NCI-H146 (cell line): ENCODE results near the gene SCLY.
"Not testable (repeated sequence)": the region's sequence is repeated elsewhere in the genome, so short reads cannot be mapped to it uniquely, and the experiment has no call there.

Experiments used
- DNase-seq: peaks from one replicate; lab custom pipeline; 2025; lab: John Stamatoyannopoulos, UW

The SCLY gene

GRCh38 chr2:238113611-238114010, 52.8 kb downstream of the SCLY start:
- no peak for DNase-seq

GRCh38 chr2:238114331-238114841, 53.6 kb downstream of the SCLY start:
- DNase-seq = no peak

DNA sequence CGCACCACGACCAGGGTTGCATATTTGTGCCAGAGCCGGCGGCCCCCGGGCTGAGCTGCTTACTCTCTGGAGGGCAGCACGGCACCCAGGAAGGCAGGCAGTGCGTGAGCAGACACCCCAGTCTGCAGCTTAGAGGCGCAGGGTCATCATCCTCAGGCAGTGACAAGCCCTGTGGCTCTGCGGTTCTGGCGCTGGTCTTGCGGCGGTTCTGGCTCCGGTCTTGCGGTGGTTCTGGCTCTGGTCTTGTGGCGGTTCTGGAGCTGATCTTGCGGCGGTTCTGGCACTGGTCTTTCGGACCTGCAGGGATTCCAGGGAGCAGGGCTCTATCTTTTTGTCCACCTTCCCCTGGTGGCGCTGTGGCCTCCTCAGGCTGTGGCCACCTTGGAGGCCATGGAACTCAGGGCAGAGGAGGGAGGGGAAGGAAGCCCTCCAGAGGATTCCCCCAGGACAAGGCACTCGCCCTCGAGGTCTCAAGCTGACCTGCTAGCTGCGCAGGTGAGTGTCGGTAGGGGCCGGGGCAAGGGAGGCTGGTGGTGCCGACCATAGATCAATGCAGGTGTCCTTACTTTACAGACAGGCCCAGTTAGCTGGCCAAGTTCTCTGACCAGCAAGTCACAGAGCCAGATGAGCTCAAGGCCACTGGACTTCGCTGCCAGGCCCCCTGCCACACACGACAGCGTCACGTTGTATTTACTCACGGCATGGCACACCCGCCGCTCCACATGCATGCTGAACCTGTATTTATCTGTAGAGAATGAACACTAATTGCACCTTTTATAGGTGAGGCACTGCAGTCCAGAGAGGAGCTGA, 54.3 kb downstream of the SCLY start:
- no peak for DNase-seq

GRCh38 chr2:238115709-238116108, 54.9 kb downstream of the SCLY start:
- not testable (repeated sequence) for DNase-seq

DNA sequence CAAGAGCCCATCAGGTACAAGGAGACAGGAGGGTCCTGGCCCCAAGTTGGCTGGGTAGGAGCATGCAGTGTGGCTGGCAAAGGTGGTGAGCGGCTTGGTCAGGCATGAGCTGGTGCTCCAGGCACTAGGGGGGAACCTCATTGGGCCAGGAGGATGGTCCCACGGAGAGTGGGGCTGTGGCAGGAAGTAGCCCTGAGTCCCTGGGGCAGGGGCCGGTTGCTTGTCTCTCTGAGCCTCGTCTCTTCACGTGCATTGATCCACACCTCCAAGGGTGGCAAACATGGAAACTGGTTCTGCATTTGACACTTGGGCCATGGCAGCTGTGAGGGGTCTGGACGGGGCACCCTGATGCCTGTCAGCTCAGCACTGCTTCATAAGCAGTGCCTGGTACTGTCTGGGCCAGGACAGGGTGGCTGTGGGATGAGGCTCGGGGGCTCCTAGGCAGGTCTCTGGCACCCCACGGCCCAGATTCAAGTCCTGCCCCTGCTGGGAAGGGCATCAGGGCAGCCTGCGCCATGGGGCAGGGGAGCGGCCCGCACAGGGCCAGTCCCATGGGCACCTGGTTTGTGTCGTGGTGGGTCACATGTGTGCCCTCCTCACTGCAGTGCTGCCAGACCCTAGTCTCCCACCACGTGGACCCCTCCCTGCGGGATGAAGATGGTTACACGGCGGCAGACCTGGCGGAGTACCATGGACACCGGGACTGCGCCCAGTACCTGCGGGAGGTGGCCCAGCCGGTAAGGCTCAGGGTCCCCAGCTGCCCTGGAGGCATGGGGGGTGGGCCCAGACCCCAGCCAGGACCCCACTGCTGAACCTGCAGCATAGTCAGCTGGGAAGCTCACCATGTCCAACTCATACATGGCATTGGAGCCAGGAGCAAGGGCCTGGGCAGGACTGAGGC, 55.7 kb downstream of the SCLY start:
- DNase-seq = no peak

DNA sequence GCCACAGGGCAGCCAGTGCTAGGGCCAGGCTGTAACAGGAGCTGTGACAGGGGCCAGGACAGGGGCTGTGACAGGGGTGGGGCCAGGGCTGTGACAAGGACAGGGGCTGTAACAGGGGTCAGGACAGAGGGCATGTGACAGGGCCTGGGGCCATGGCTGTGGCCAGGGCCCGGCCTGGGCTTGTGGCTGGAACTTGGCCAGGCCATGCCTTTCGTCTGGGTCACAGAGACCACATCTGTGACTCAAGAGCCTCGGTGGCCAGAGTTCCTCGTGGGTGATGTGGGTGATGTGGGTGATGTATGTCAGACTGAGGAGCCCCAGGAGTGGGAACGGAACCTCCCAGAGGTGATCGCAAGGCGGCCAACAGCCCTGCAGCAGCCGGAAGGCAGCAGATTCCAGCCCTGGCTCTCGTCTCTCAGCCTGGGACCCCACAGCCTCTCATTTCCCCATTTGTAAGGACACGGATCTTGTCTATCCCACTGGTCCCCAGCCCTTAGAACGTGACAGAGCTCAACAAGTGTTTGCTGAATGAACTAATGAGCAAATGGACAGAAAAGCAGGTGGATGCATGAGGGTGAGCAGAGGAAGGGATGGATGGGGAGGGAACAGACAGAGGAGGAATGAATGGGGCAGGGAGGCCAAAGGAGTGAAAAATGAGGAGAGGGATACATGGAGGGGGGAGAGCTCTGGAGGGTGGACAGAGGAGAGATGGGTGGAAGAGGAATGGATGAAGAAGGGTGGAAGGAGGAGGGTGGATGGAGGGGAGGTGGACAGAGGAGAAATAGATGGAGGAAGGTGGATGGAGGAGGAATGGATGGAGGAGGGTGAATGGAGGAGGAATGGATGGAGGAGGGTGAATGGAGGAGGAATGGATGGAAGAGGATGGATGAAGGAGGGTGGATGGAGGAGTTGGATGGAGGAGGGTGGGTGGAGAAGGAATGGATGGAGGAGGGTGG, 56.7 kb downstream of the SCLY start:
- no peak for DNase-seq

DNA sequence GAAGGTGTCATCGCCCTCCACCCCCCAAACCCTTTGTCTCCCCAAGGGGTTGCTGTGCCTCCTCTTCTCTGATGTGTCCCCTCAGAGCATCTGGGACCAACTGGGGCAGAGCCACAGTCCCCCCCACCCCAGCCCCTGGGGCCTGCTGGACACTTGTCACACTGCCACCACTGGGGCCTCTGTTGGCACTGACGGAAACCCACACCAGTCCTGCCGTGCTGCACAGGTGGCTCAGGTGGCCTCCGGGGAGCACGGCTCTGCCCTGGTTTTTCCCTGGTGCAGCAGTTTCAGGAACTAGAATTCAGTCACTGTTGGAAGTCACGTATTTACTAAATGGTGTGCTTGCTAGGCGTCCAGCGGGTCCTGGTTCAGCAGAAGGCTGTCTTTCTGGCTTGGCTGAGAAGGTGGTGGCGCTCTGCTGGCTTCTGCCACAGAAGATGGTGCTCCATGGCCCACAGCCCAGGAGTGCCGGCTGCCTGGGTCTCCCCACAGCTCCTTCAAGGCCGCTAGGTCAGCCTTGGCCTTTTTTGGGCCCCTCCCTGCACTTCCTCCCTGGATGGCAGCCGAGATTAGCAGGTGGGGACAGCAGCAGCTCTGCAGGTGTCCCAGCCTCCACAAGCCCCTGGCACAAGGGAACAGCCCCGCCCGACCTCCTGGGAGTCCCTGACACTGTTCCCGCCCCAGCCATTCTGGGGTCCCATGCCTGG, 59.1 kb downstream of the SCLY start:
- DNase-seq = no peak

DNA sequence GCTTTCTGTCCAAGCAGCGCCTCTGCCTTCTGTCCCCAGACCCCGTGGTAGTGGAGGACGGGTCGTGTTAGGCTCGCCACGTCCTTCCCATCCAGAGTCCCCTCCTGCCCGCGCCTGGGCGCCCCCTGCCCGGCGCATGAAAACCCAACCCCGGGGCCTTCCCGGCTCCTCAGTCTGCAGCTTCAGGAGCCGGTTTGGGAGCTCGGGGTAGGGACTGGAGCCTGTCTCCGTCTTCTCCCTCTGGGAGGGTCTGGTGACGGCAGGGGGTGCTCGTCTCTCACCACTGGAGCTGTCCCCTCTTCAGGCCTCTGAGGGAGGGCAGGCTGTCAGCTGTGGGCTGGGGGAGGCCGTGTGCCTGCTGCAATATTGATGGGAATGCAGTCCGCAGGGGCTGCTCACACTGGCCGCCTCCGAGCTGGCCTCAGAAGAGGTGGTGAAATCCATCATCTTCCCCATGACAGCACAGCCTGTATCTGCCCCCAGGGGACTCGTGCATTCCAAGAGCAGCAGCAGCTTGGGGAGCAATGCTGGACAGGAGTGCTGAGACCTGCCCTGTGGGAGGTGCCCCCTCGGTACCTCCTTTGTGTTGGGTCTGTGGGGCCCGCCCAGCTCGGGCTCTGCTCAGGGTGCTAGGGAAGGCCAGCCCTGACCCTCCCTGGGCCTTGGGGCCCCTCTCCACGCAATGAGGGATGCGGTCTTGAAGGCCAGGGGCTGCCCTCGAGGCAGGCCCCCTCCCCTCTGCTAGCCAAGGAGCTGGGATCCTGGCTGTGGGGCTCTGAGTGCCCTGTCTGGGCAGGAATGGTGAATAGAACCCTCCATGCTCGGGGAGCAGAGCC, 59.9 kb downstream of the SCLY start:
- no peak for DNase-seq

DNA sequence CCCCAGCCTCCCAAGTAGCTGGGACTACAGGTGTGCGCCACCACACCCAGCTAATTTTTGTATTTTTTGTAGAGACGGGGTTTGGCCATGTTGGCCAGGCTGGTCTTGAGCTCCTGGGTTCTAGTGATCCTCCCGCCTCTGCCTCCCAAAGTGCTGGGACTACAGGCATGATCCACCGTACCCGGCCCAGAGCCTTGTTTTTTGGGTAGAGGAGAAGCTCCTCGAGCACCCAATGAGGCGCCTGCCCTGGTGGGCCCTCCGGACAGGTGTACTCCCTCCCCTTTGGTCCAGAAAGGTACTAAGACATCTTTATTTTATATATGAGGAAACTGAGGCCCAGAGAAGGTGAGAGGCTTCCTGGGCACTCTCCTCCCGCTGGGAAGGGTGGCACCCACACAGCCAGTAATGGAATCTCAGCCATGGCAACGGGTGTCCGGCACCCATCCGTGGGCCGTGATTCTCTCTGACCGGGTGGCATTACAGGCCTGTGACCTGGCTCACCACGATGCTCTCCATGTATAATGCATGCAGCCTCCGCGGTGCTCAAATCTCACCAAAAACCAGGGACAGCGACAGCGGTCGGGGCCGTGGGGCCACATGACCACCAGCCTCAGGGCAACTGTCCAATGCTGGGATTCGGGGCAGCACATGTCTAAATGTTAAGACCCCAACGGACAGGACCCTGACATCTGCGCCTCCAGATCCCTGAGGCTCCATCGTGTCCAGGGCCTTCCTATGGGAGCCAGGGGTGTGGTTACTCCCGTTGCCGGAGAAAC, 60.9 kb downstream of the SCLY start:
- DNase-seq = no peak

- no peak for DNase-seq
Observed at GRCh38 chr2:238122287-238123217, 61.8 kb downstream of the SCLY start.

GRCh38 chr2:238123218-238123971, 62.6 kb downstream of the SCLY start:
- no peak for DNase-seq

GRCh38 chr2:238123991-238124470, 63.2 kb downstream of the SCLY start:
- DNase-seq = no peak

DNA sequence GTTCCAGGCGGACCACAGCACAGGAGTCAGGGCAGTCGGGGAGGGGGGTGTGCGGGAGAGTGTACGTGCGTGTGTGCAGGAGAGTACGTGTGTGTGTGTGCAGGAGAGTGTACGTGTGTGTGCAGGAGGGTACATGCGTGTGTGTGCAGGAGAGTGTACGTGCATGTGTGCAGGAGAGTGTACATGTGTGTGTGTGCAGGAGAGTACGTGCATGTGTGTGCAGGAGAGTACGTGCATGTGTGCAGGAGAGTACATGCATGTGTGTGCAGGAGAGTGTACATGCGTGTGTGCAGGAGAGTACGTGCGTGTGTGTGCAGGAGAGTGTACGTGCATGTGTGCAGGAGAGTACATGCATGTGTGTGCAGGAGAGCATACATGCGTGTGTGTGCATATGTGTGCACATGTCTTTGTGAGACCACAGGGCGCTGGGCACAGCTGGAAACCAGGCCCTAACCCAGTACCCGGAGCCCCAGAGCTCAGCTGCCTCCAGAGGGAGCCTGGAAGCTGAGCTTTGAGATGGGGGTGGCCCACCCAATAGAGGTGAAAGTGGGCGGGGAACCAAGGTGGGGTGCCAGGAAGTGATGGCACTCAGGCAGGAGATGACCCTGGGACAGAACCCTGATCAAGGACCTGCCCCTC, 63.8 kb downstream of the SCLY start:
- DNase-seq = no peak

DNA sequence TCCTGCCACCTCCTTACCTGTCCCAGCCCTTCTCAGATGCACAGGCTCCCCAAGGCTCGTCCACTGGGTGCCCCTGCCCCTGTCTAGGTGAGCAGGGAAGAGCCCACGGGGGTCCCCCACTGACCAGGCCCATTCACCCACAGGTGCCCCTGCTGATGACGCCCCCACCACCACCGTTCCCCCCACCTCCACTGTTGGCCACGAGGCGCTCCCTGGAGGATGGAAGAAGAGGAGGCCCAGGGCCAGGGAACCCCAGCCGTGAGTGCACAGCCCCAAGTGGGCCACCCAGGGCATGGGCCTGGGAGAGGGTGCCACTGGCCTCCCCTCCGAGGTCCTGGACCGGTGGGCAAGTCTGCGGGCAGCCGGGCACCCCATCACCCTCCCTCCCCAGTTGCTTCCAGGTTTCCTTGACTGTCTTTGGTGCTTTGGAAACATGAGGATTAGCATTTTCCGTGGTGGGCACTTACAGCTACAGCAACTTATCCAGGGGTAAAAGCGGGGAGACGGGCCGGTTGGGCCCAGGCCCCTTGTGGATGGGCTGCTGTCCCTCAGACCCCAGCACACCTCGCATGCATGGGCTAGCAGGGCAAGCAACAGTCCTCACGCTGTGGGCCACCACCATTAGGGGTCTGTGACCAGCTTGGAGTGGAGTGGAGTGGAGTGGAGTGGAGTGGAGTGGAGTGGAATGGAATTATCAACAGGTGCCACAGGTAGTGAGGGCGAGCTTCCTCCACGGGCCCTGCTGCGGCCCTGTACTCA, 64.5 kb downstream of the SCLY start:
- DNase-seq = no peak

DNA sequence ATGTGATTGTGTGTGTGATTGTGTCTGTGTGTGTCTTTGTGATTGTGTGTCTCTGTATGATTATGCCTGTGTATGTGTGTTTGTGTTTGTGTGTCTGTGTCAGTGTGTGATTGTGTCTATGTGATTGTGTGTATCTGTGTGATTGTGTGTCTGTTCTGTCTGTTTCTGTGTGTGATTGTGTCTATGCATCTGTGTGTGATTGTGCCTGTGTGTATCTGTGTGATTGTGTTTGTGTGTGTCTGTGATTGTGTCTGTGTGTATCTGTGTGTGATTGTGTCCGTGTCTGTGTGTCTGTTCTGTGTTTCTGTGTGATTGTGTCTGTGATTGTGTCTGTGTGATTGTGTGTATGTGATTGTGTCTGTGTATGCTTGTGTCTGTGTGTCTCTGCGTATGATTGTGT, 65.5 kb downstream of the SCLY start:
- DNase-seq = no peak

- DNase-seq = no peak
Observed at GRCh38 chr2:238126775-238127164, 66.0 kb downstream of the SCLY start.
